ENCODE data around the gene TLCD1.
A peak's percentile ranks its signal among the peaks of the same experiment; 100 is the strongest.

DNA sequence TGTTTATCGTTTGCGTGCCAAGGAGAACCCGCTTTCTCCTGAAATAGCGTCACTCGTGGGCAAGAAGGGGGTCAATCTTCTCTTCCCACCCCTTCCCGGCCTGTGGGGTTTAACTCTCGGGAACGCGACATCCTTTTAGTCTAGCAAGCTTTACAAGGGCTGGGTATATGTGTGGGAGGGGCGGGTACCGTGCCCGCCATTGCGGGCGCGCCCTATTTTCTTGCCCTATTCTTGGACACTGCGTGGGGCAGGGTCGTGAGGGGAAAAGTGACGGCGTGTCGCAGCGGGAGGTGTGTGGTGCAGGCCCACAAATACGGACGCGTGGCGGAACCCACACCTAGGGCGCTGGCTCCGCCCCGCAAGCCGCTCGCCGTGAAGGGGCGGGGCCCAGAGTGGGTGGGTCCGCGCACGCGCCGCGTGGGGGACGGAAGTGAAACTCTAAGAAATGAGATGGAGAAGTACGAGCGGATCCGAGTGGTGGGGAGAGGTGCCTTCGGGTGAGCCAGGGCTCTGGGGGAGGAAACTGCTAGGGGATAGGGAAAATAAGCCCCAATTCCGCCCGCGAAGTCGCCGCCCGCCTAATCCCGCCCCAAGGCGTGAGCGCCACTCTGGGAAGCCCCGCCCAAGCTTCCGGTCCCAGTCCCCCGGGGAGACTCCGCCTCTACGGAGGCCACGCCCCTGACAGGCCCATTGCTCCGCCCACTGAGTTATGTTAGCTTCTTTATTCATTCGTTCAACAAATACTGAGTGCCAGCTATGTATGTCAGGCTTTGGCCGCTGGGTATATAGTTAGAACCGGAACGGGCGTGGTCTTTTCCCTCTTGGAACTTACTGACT lies 2.5 kb upstream of the TLCD1 start, which contains the start of gene NEK8:
- TF ChIP-seq POLR2AphosphoS5 (IDR thresholded peaks at IDR 0.05; ENCODE audit: low read depth, low read length) (peak; percentile 76), SIN3A (IDR thresholded peaks at IDR 0.05; ENCODE audit: borderline replicate concordance, insufficient read depth, low read length) (peak; percentile 37; the same call in 1 of the 2 replicates)
- TF ChIP-seq, protein P1, sequence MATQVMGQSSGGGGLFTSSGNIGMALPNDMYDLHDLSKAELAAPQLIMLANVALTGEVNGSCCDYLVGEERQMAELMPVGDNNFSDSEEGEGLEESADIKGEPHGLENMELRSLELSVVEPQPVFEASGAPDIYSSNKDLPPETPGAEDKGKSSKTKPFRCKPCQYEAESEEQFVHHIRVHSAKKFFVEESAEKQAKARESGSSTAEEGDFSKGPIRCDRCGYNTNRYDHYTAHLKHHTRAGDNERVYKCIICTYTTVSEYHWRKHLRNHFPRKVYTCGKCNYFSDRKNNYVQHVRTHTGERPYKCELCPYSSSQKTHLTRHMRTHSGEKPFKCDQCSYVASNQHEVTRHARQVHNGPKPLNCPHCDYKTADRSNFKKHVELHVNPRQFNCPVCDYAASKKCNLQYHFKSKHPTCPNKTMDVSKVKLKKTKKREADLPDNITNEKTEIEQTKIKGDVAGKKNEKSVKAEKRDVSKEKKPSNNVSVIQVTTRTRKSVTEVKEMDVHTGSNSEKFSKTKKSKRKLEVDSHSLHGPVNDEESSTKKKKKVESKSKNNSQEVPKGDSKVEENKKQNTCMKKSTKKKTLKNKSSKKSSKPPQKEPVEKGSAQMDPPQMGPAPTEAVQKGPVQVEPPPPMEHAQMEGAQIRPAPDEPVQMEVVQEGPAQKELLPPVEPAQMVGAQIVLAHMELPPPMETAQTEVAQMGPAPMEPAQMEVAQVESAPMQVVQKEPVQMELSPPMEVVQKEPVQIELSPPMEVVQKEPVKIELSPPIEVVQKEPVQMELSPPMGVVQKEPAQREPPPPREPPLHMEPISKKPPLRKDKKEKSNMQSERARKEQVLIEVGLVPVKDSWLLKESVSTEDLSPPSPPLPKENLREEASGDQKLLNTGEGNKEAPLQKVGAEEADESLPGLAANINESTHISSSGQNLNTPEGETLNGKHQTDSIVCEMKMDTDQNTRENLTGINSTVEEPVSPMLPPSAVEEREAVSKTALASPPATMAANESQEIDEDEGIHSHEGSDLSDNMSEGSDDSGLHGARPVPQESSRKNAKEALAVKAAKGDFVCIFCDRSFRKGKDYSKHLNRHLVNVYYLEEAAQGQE (IDR thresholded peaks at IDR 0.05; ENCODE audit: insufficient read depth in 1 of 2, low read depth in 2 of 2, low read length in 2 of 2): no peak
